Body of pancreas (tissue), 4 donors: ENCODE measurements around the gene GNG14.

Source experiments
- CTCF ChIP-seq, 7 experiments: fragments of 450-650 bp in 4 of 7; fragments of 200-600 bp in 3 of 7; sonication (generic) in 3 of 7; IDR thresholded peaks; one replicate each; pipeline ENCODE4 v1.5.1; 2016 to 2019; ENCODE audit warnings: antibody characterized with exemption in 7 of 7
- POLR2A ChIP-seq, 3 donors: fragments of 450-650 bp; IDR thresholded peaks; one replicate each; pipeline ENCODE4 v1.6.1; 2016; ENCODE audit warnings: antibody characterized with exemption in 3 of 3, mild to moderate bottlenecking in 2 of 3

- TF ChIP-seq POLR2A (IDR thresholded peaks at IDR 0.05) (no peak), CTCF (IDR thresholded peaks at IDR 0.05) (no peak)
These were observed 10.3 kb downstream of the GNG14 start for GRCh38 chr19:12698138-12698537.
